BE2C (cell line): ENCODE measurements around the gene TTC21B.

ENCODE experiments used
- DNase-seq: peaks from one replicate; pipeline ENCODE4 v3.0.0-alpha.2; 2020
- H3K27me3 ChIP-seq: fragments of 250-450 bp; sonication (Bioruptor Pico); 2 replicates; pipeline ENCODE4 v1.5.1; 2020; ENCODE audit warnings: mild to moderate bottlenecking
- H3K36me3 ChIP-seq: fragments of 250-450 bp; sonication (Bioruptor Pico); 2 replicates; pipeline ENCODE4 v1.5.1; 2020; ENCODE audit warnings: mild to moderate bottlenecking
- H3K4me1 ChIP-seq: fragments of 250-450 bp; sonication (Bioruptor Pico); 2 replicates; pipeline ENCODE4 v1.5.1; 2020
- H3K4me3 ChIP-seq: 2 replicates; pipeline ENCODE4 v1.5.1; 2011; ENCODE audit warnings: low read depth, low read length
- H3K9me3 ChIP-seq: fragments of 250-450 bp; sonication (Bioruptor Pico); 2 replicates; pipeline ENCODE4 v1.5.1; 2020
- TF ChIP-seq, protein P1 (sequence below): IDR thresholded peaks from 2 replicates; pipeline ENCODE4 v1.5.1; 2012; ENCODE audit warnings: mild to moderate bottlenecking, low read depth, low read length

TTC21B gene

DNA sequence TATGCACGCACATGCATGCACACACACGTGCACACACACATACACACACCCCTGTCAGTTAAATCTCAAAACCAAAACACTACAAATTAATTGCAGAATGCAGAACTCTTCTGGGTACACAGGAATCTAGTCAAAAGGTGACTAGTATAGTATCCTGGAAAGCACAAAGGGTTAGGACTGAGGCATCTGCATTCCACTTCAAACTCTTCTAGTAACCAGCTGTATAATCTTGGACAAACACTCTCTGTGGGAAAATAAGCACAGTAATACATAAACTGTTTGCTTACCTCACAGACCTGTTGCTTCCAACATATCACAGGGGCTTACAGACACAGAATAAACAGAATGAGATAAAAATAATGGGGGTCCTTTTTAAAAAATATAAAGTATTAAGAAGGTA is 49.1 kb downstream of the TTC21B start:
- Histone ChIP-seq H3K27me3 (no peaks in the 10 kb centered on the region), H3K36me3 (no peaks in the 10 kb centered on the region)
- no peak for DNase-seq

DNA sequence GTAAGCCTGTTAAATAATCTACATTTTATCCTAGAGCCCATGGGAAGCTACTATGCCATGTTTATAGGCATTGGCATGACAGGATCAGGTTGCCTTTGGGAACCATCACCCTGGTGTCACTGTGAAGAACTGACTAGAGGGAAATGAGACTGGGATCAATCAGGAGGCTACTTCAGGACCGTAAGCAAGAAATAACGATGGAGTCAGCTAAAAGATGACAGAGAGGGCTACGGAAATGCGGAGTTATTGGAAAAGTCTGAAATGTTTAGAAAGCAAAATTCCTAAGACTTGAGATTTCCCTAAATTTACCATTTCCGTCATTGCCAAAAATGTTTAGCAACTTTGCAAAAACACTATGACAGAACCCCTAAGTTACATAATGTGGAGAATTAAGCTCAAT is 50.2 kb downstream of the TTC21B start:
- Histone ChIP-seq H3K4me1 (no peaks in the 10 kb centered on the region), H3K27me3 (no peaks in the 10 kb centered on the region), H3K9me3 (no peaks in the 10 kb centered on the region), H3K36me3 (no peaks in the 10 kb centered on the region), H3K4me3 (no peak overlapping the region)
- TF ChIP-seq, protein P1, sequence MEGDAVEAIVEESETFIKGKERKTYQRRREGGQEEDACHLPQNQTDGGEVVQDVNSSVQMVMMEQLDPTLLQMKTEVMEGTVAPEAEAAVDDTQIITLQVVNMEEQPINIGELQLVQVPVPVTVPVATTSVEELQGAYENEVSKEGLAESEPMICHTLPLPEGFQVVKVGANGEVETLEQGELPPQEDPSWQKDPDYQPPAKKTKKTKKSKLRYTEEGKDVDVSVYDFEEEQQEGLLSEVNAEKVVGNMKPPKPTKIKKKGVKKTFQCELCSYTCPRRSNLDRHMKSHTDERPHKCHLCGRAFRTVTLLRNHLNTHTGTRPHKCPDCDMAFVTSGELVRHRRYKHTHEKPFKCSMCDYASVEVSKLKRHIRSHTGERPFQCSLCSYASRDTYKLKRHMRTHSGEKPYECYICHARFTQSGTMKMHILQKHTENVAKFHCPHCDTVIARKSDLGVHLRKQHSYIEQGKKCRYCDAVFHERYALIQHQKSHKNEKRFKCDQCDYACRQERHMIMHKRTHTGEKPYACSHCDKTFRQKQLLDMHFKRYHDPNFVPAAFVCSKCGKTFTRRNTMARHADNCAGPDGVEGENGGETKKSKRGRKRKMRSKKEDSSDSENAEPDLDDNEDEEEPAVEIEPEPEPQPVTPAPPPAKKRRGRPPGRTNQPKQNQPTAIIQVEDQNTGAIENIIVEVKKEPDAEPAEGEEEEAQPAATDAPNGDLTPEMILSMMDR: no peak
- no peak for DNase-seq

More for the DNA sequence above, 49.1 kb downstream of the TTC21B start:
- Histone ChIP-seq H3K4me1 (no peaks in the 10 kb centered on the region), H3K4me3 (no peak overlapping the region), H3K9me3 (no peaks in the 10 kb centered on the region)
- TF ChIP-seq, protein P1: no peak

DNA sequence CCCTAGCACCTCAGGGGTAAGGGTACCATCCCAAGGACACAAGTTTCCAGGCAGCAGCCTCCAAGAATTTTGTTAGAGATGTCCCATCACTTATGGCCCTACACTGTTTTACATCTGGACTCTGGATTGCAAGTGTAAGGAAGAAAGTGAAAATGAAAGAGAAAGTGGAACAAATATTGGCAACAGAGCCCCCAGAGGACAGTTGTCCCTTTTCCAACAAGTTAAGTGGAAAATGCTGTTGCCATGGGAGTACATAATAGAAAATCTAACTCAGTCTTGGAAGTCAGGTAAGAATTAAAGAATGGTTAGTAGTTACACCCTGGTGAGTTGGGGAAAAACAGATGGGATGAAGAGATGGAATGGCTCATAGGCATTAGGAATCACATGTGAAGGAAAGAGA is 50.6 kb downstream of the TTC21B start:
- no peaks in the 10 kb centered on the region for H3K36me3 ChIP-seq
- H3K4me1 ChIP-seq: no peaks in the 10 kb centered on the region
- TF ChIP-seq, protein P1: no peak
- DNase-seq: no peak
- no peak overlapping the region for H3K4me3 ChIP-seq
- H3K9me3 ChIP-seq: no peaks in the 10 kb centered on the region
- H3K27me3 ChIP-seq: no peaks in the 10 kb centered on the region

DNA sequence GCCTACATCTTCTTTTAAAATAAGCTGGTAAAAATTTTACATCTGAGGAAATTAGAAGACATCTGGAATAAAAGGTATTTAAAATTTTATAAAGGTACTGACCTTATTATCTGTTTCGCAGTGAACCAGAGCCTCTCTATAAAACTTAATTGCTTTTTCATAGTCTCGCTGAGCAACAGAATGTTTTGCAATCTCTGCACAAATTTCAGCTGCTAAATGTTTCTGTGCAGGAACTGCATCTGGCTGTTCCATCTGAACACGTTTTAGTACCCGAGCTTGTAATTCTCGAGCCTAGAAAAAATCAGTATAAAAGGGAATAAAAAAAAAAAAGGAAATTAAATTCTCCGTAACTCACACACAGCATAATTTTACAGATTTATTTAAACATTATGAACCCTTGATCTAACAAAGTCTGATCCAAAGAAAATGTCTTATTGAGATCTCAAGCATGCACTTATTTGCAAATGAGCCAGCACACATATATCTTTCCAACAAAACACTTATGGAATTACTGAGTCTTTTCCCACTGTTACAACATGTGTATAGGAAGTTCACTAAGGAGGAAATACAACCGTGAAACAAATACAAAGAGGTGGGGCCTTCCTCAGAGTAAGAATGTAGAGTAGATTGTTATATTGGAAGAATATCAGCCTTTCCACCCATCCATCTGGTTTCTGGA is 51.8 kb downstream of the TTC21B start:
- Histone ChIP-seq H3K9me3 (no peaks in the 10 kb centered on the region), H3K36me3 (no peaks in the 10 kb centered on the region), H3K4me1 (no peaks in the 10 kb centered on the region), H3K27me3 (no peaks in the 10 kb centered on the region), H3K4me3 (no peak overlapping the region)
- DNase-seq: no peak
- TF ChIP-seq, protein P1: no peak

DNA sequence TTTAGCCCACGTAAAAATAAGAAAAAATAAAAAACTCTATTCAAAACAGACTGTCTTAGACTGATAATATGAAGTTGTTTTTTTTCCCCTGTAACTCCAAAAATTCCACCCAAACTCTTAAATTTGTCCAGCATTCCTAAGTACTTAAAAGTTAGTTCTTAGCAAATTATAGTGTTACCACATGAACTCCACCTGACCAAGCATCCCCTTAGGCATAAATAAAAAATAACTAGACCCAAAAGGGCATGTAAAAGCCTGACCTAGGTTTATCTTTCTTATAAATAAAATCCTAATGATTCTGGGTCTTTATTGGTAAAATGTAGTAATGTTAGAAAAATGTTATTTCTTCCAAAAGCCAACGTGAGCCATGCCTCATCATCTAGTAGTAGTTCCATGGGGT is 54.3 kb downstream of the TTC21B start:
- H3K27me3 ChIP-seq: no peaks in the 10 kb centered on the region
- H3K4me3 ChIP-seq: no peak overlapping the region
- H3K36me3 ChIP-seq: no peaks in the 10 kb centered on the region
- TF ChIP-seq, protein P1: no peak
- no peaks in the 10 kb centered on the region for H3K9me3 ChIP-seq
- no peaks in the 10 kb centered on the region for H3K4me1 ChIP-seq
- no peak for DNase-seq

DNA sequence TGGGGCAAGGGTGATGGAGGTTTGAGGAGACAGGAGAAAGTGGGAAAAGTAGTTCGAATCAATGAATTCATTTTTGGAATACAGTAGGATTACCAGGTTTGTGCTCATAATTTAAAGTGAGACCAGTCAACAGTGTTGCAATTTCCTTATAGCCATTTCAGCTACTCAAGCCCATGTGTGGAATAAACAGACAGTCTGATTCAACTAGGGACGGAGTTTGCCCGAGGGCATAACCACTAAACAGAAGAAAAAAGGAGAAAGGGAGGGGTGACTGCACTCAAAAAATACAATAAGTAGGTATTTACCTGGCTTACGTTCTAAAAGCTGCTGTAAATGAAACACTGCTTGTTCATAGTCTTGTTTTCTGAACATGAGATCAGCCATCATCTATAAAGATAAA is 55.2 kb downstream of the TTC21B start:
- H3K9me3 ChIP-seq: no peaks in the 10 kb centered on the region
- no peaks in the 10 kb centered on the region for H3K36me3 ChIP-seq
- H3K27me3 ChIP-seq: no peaks in the 10 kb centered on the region
- no peak overlapping the region for H3K4me3 ChIP-seq
- TF ChIP-seq, protein P1: no peak
- no peak for DNase-seq
- no peaks in the 10 kb centered on the region for H3K4me1 ChIP-seq
